NCI-H446 treated with DMSO at 0.1 percent for 48 hours (cell line): ENCODE measurements around the gene MOV10L1.
"Not testable (repeated sequence)": the region's sequence is repeated elsewhere in the genome, so short reads cannot be mapped to it uniquely, and the experiment has no call there.

Source experiments
- DNase-seq: peaks from one replicate; lab custom pipeline; 2025; lab: John Stamatoyannopoulos, UW

The MOV10L1 gene

DNA sequence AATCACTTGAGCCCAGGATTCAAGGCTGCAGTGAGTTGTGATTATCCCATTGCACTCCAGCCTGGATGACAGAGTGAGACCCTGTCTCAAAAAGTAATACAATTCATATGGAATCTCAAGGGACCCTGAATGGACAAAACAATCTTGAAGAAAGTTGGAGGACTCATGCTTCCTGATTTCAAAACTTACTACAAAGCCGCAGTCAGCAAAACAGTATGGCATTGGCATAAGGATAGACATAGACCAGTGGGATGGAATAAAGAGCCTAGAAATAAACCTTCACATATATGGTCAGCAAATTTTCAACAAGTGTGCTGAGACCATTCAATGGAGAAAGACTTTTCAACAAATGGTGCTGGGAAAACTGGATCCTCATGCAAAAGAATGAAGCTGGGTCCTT is 113.5 kb downstream of the MOV10L1 start:
- no peak for DNase-seq

DNA sequence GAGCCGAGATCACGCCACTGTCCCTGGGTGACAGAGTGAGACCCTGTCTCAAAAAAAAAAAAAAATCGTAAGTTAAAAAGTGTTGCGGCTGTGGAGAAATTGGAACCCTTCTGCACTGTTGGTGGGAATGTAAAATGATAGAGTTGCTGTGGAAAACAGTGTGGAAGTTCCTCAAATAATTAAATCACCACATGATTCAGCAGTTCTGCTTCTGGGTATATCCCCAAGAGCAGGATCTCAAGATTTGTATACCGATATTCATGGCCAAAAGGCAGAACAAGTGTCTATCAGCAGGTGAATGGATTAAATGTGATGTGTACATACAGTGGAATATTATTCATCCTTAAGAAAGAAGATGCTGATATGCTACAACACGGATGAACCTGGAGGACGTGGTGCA is 114.8 kb downstream of the MOV10L1 start:
- DNase-seq, result no peak

- not testable (repeated sequence) for DNase-seq
Measured at GRCh38 chr22:50204998-50205397, 115.2 kb downstream of the MOV10L1 start.

- DNase-seq, result no peak
Measured at GRCh38 chr22:50205781-50206569, 116.2 kb downstream of the MOV10L1 start.

GRCh38 chr22:50206599-50206998 is 116.8 kb downstream of the MOV10L1 start:
- DNase-seq, result no peak

DNA sequence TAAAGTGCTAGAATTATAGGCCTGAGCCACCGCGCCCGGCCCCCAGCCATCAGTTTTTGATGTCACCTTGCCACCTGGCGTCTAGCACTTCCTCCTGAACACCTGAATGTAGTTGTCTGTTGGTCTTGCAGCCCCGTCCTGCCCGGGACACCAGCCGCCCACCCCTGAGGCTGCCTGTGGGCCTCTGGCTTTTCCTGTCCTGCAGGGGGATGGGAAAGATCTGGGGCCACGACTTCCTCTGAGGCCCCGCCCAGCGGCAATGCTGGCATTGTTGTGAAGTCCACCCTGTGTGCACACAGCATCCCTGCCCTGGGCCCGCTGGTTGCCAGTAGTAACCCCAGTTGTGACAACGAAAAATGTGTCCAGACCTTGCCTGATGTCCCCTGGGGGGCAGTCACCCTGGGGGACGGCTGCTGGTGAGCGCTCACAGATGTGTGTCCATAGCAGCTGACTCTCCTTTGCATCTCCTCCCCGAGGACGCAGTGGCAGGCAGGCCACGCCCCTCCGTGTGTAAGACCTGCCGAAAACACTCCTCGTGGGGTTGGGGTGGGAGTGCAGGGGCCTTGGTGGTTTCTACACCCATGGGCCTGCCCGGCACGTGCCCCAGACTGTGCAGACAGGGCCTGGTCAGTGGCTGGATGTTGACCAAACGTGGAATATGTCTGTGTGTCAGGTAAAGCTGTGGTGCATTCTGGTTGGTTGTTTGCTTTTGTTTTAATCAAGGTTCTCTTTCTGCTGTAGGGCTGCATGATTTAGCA is 117.8 kb downstream of the MOV10L1 start:
- no peak for DNase-seq

DNA sequence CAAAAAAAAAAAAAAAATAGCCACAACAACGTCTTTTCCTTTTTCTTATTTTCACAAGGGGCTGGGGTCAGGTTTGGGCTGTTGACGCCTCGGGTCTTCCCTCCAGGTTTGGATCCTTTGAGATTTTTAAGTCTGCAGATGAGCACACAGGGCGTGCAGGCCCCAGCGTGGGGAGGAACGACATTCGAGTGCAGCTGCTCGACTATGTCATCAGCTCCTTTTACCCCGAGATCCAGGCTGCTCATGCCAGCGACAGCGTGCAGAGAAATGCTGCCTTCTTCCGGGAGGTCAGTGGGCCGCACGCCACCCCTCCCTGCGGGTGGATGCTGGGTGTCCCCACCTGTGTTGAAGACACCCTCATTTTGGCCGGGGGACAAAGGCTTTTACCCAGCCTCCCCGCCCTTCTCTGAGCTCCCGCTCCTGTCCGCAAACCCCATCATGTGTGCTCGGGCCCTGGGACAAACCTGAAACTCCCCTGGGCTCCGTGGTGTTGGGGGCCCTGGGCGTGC is 118.7 kb downstream of the MOV10L1 start:
- DNase-seq, result no peak

DNA sequence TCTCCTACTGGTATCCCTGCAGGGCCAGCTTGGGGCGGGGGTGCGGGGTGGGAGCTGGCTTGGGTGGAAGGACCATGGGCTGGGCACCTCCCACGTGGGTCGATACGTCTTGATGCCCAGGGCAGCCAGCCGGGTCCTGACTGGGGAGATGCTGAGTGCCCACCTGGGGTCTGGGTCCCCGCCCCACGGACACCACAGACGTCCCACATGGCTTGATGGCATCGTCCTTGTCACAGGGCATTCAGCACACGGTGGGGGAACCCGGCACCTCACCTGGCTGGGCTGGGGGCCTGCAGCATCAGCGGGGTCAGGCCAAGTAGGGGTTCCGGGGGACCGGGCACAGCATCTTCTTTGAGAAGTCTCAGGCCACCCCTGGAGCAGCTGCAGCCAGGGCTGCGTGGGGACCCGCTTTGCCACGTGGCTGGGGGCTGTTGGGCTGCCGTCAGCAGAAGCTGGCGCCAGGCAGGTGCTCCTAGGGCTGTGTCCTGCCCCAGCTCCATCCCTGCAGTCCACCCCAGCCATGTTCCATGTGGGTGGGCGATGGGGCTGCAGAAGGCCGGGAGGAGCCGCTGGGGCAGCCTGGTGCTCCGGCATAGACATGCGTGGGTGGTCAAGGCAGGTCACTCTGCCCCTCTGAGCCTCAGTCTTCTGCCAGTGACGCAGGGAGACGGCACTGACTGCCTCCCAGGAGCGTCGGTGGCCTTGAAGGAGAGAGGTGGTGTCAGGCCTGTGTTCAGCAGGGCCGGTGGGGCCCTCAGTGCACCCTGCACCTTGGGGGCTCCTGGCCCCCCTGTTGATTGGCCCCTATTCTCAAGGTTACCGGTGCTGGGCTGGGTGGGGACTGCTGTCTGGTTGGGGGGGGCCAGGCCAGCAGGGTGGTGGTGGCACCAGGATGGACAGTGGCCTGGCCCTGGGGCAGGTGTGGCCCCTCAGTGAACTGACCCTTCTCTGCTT is 119.4 kb downstream of the MOV10L1 start:
- DNase-seq, result no peak

DNA sequence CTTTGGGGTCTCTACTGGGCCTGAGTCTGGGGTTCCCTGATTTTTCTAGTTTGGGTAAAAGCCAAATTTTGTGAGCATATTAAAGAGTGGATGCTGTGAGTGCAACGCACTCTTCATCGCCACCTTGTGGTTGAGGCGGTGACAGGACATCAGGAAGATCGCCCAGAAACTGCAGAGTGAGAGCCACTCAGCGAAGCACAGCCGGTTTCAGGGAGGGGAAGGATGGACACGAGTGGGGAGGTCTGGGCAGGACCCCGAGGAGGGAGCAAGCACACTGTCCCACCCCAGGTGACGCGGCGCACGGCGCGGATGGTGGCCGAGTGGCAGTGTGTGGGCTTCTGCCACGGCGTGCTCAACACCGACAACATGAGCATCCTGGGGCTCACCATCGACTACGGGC is 120.1 kb downstream of the MOV10L1 start:
- no peak for DNase-seq

DNA sequence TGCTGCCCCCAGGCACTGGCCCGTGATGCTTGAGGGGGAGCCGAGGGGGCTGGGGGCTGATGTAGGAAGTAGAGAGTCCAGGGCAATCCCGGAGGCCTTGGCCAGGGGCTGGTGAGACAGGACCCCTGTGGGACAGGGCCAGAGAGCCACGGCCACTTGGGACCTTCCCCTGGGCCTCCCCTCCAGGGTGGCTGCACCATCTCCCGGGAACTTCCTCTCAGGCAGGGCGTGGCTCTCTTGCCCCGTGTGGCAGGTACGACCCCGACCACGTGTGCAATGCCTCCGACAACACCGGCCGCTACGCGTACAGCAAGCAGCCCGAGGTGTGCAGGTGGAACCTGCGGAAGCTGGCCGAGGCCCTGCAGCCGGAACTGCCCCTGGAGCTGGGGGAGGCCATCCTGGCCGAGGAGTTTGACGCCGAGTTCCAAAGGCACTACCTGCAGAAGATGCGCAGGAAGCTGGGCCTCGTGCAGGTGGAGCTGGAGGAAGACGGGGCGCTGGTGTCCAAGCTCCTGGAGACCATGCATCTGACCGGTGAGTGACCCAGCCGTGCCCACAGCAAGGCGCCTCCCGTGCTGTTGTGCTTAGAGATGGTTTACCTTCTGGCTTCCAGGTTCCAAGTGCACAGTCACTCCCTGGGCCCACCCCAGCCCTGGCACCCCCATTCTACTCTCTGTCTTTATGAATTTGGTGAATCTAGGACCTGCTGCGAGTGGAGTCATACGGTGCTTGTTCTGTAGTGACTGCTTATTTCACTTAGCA is 120.8 kb downstream of the MOV10L1 start:
- DNase-seq, result no peak

DNA sequence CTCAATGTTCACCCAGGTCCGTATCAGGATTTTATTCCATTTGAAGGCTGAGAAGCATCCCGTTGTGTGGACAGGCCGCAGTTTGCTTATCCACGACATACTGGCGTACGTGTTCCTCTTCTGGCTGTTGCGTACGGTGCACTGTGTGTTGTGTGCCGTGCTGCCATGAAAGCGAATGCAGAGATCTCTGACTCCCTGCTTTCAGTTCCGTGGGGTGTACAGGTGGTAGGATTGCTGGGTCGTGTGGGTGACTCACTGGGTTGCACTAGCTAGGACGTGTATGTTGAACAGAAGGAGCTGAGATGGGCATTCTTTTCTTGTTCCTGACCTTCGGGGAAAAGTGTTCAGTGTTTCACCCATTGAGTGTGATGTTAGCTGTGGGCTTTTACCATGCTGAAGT is 121.3 kb downstream of the MOV10L1 start:
- no peak for DNase-seq
